Natural killer cell (primary cell): ENCODE measurements around the gene PBX2. TPM values are rescaled to one million over a fixed set of nuclear protein-coding genes. Genes with fewer than 3 reads are reported as not detected.

ENCODE experiments used
- ATAC-seq, 3 donors: fragments of 150-1000 bp in 2 of 3; fragments of 200-7000 bp in 1 of 3; cut with Tn5 transposase; 1 replicate in 1 of 3; 2 replicates in 2 of 3; pipeline ENCODE4 v1.10.0; 2021; ENCODE audit warnings: mild to moderate bottlenecking in 2 of 3, moderate library complexity in 2 of 3
- DNase-seq, 2 donors: peaks; one replicate each; pipeline versions ENCODE4 v3.0.0 to v3.0.0-alpha.2; 2013 to 2021; ENCODE audit warnings: mixed read lengths in 1 of 2
- H3K27ac ChIP-seq: one replicate; pipeline ENCODE4 v1.5.1; 2013; ENCODE audit warnings: mild to moderate bottlenecking, low read length
- H3K27me3 ChIP-seq: one replicate; pipeline ENCODE4 v1.6.1; 2013; ENCODE audit warnings: low read length; ENCODE audit not compliant: control insufficient read depth, insufficient read depth
- H3K36me3 ChIP-seq: one replicate; pipeline ENCODE4 v1.6.1; 2013; ENCODE audit warnings: low read length; ENCODE audit not compliant: control insufficient read depth, insufficient read depth
- H3K4me1 ChIP-seq: one replicate; pipeline ENCODE4 v1.6.1; 2013; ENCODE audit warnings: low read length; ENCODE audit not compliant: control insufficient read depth, insufficient read depth
- H3K4me3 ChIP-seq: one replicate; pipeline ENCODE4 v1.5.1; 2013; ENCODE audit warnings: low read length
- H3K9me3 ChIP-seq: one replicate; pipeline ENCODE4 v1.6.1; 2013; ENCODE audit warnings: low read length; ENCODE audit not compliant: control insufficient read depth, insufficient read depth
- H3K27ac Mint-ChIP-seq, 2 donors: one replicate each; pipeline ENCODE4 v1.8.0; 2022; ENCODE audit warnings: mild to moderate bottlenecking in 2 of 2, mixed read lengths in 2 of 2, moderate library complexity in 1 of 2
- H3K27me3 Mint-ChIP-seq, 2 donors: one replicate each; pipeline ENCODE4 v1.8.0; 2022; ENCODE audit warnings: low read depth in 2 of 2, mixed read lengths in 2 of 2
- H3K36me3 Mint-ChIP-seq: one replicate; pipeline ENCODE4 v1.8.0; 2022; ENCODE audit warnings: mixed read lengths
- H3K4me1 Mint-ChIP-seq, 2 donors: one replicate each; pipeline ENCODE4 v1.8.0; 2022; ENCODE audit warnings: mixed read lengths in 2 of 2
- H3K4me3 Mint-ChIP-seq: one replicate; pipeline ENCODE4 v1.8.0; 2022; ENCODE audit warnings: mild to moderate bottlenecking, moderate library complexity, mixed read lengths
- H3K9me3 Mint-ChIP-seq, 2 donors: one replicate each; pipeline ENCODE4 v1.8.0; 2022; ENCODE audit warnings: mixed read lengths in 2 of 2
- WGBS: methylation state at CpG from one replicate; pipeline ENCODE4 v1.1.7; 2013; ENCODE audit warnings: missing lambda C conversion rate; ENCODE audit not compliant: insufficient coverage; 5-methylcytosine and 5-hydroxymethylcytosine counted together
- intact Hi-C: fragments of 100-400 bp; cut with micrococcal nuclease; formaldehyde crosslinking; loops from one replicate; pipeline ENCODE4 v1.14.2; 2022
- total RNA-seq, 4 donors: library from RNA; stranded (reverse); fragments of 120-200 nt in 1 of 4; gene quantifications; one replicate each; pipeline versions ENCODE4 v1.2.3 to v1.2.4, GENCODE V29; 2013 to 2022
- TF ChIP-seq, protein P1 (sequence below): fragments of 200-600 bp; IDR thresholded peaks from one replicate; pipeline ENCODE4 v1.8.0; 2022; ENCODE audit warnings: antibody characterized with exemption

PBX2 gene
- total RNA-seq, 3 donors from 2014 or later (not counting 1 experiment from before 2014, with no cell fraction given): 111 to 116 (median 112) TPM

DNA sequence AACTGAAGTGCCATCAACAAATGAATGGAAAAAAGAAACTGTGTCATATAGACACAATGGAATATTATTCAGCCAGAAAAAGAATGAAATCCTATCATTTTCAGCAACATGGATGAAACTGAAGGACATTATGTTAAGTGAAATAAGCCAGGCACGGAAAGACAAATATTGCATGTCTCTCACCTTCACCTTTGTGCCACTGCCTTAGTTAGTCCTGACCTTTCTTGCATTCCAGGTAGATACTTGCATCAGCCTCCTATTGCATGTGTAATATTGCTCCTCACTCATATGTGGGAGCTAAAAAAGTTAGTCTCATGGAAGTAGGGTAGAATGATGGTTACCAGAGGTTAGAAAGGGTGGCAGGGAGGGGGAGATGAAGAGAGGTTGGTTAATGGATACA is 19.0 kb upstream of the PBX2 start:
- intact Hi-C loops: no loop called here
- Histone ChIP-seq H3K4me1 (no peaks in the 10 kb centered on the region), H3K27ac (no peak overlapping the region), H3K36me3 (no peaks in the 10 kb centered on the region), H3K27me3 (no peaks in the 10 kb centered on the region), H3K4me3 (no peak overlapping the region), H3K9me3 (no peaks in the 10 kb centered on the region)
- DNase-seq: no peak
- no peak for ATAC-seq
- H3K9me3 Mint-ChIP-seq: no peaks in the 10 kb centered on the region
- H3K27ac Mint-ChIP-seq: no peak overlapping the region
- 88% methylated on average over 1 of the region's 1 CpG for WGBS
- H3K27me3 Mint-ChIP-seq: peaks cover 9 to 18% of the 10 kb centered on the region in 2 donors
- H3K36me3 Mint-ChIP-seq: no peaks in the 10 kb centered on the region
- TF ChIP-seq, protein P1, sequence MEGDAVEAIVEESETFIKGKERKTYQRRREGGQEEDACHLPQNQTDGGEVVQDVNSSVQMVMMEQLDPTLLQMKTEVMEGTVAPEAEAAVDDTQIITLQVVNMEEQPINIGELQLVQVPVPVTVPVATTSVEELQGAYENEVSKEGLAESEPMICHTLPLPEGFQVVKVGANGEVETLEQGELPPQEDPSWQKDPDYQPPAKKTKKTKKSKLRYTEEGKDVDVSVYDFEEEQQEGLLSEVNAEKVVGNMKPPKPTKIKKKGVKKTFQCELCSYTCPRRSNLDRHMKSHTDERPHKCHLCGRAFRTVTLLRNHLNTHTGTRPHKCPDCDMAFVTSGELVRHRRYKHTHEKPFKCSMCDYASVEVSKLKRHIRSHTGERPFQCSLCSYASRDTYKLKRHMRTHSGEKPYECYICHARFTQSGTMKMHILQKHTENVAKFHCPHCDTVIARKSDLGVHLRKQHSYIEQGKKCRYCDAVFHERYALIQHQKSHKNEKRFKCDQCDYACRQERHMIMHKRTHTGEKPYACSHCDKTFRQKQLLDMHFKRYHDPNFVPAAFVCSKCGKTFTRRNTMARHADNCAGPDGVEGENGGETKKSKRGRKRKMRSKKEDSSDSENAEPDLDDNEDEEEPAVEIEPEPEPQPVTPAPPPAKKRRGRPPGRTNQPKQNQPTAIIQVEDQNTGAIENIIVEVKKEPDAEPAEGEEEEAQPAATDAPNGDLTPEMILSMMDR: no peak
- no peaks in the 10 kb centered on the region for H3K4me1 Mint-ChIP-seq
- H3K4me3 Mint-ChIP-seq: no peak overlapping the region

- H3K4me1 Mint-ChIP-seq: no peaks in the 10 kb centered on the region
These were observed 14.3 kb upstream of the PBX2 start for GRCh38 chr6:32204268-32204715.

GRCh38 chr6:32203426-32204267 is 13.6 kb upstream of the PBX2 start:
- no peaks in the 10 kb centered on the region for H3K36me3 ChIP-seq
- no peaks in the 10 kb centered on the region for H3K9me3 Mint-ChIP-seq
- no peaks in the 10 kb centered on the region for H3K4me1 Mint-ChIP-seq
- TF ChIP-seq, protein P1: no peak
- H3K27ac ChIP-seq: no peak overlapping the region
- no peaks in the 10 kb centered on the region for H3K27me3 ChIP-seq
- no peak overlapping the region for H3K4me3 Mint-ChIP-seq
- WGBS: 94% methylated on average over 9 of the region's 9 CpGs
- no peak overlapping the region for H3K27ac Mint-ChIP-seq
- H3K9me3 ChIP-seq: no peaks in the 10 kb centered on the region
- H3K27me3 Mint-ChIP-seq: peaks cover 9 to 18% of the 10 kb centered on the region in 2 donors
- DNase-seq (no peak), ATAC-seq (no peak)
- H3K4me1 ChIP-seq: no peaks in the 10 kb centered on the region
- no peaks in the 10 kb centered on the region for H3K36me3 Mint-ChIP-seq
- no peak overlapping the region for H3K4me3 ChIP-seq
- intact Hi-C loops: no loop called here

More at GRCh38 chr6:32204268-32204715, 14.3 kb upstream of the PBX2 start:
- H3K27ac Mint-ChIP-seq: no peak overlapping the region
- no peak for ATAC-seq
- H3K9me3 Mint-ChIP-seq: no peaks in the 10 kb centered on the region
- H3K4me3 Mint-ChIP-seq: no peak overlapping the region
- TF ChIP-seq, protein P1: no peak
- no peaks in the 10 kb centered on the region for H3K27me3 ChIP-seq
- no peaks in the 10 kb centered on the region for H3K36me3 Mint-ChIP-seq
- WGBS: 93% methylated on average over 3 of the region's 3 CpGs
- peaks cover 9 to 18% of the 10 kb centered on the region in 2 donors for H3K27me3 Mint-ChIP-seq
- H3K4me1 ChIP-seq: no peaks in the 10 kb centered on the region
- no peak for DNase-seq
- H3K4me3 ChIP-seq: no peak overlapping the region
- H3K9me3 ChIP-seq: no peaks in the 10 kb centered on the region
- no peaks in the 10 kb centered on the region for H3K36me3 ChIP-seq
- intact Hi-C loops: no loop called here
- no peak overlapping the region for H3K27ac ChIP-seq
